Measurements from ENCODE around the gene ATP10B. TPM values are rescaled to one million over a fixed set of nuclear protein-coding genes. Genes with fewer than 3 reads are reported as not detected.
"Not testable (repeated sequence)": the region's sequence is repeated elsewhere in the genome, so short reads cannot be mapped to it uniquely, and the experiment has no call there.

ATP10B gene
- total RNA-seq, 1 donor from 2014 or later: 9.1 TPM

GRCh38 chr5:160835818-160836528, 16.0 kb downstream of the ATP10B start:
- intact Hi-C loops (cut with DNase I): no loop called here
- Histone ChIP-seq H3K4me1 (no peaks in the 10 kb centered on the region), H3K27ac (no peak overlapping the region), H3K4me3 (no peak overlapping the region), H3K9me3 (no peaks in the 10 kb centered on the region), H3K27me3 (no peaks in the 10 kb centered on the region), H3K36me3 (no peaks in the 10 kb centered on the region)
- TF ChIP-seq POLR2AphosphoS5 (IDR thresholded peaks at IDR 0.05; ENCODE audit: insufficient read depth in 1 of 2, low read depth in 1 of 2) (no peak), POLR2A (IDR thresholded peaks at IDR 0.05) (no peak)
- TF ChIP-seq, protein P1, sequence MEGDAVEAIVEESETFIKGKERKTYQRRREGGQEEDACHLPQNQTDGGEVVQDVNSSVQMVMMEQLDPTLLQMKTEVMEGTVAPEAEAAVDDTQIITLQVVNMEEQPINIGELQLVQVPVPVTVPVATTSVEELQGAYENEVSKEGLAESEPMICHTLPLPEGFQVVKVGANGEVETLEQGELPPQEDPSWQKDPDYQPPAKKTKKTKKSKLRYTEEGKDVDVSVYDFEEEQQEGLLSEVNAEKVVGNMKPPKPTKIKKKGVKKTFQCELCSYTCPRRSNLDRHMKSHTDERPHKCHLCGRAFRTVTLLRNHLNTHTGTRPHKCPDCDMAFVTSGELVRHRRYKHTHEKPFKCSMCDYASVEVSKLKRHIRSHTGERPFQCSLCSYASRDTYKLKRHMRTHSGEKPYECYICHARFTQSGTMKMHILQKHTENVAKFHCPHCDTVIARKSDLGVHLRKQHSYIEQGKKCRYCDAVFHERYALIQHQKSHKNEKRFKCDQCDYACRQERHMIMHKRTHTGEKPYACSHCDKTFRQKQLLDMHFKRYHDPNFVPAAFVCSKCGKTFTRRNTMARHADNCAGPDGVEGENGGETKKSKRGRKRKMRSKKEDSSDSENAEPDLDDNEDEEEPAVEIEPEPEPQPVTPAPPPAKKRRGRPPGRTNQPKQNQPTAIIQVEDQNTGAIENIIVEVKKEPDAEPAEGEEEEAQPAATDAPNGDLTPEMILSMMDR (IDR thresholded peaks at IDR 0.05): no peak
- DNase-seq (ENCODE audit: extremely low spot score in 2 of 2): no peak

DNA sequence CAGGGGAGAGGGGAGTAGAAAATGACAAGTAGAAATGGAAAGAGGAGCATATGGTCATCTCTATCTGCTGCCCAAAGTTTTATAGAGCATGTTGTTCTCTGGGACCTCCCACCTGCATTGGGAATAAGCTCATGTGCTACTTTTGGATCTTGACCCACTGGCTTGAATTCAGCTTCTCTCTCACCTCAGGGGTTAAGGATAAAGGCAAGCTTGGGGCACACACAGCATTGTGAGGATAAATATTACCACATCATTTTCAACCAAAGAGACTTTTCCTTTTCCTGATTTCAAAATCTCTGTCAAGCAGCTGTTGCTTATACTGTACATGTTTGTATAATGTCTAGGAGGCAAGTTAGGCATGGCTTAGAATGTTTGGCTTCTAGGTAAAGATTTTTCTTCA, 16.6 kb downstream of the ATP10B start:
- Histone ChIP-seq H3K36me3 (no peaks in the 10 kb centered on the region), H3K27me3 (no peaks in the 10 kb centered on the region), H3K4me3 (no peak overlapping the region), H3K27ac (no peak overlapping the region), H3K4me1 (no peaks in the 10 kb centered on the region), H3K9me3 (no peaks in the 10 kb centered on the region)
- TF ChIP-seq POLR2AphosphoS5 (IDR thresholded peaks at IDR 0.05; ENCODE audit: insufficient read depth in 1 of 2, low read depth in 1 of 2) (no peak), POLR2A (IDR thresholded peaks at IDR 0.05) (no peak)
- TF ChIP-seq, protein P1 (IDR thresholded peaks at IDR 0.05): no peak
- DNase-seq (ENCODE audit: extremely low spot score in 2 of 2): no peak
- intact Hi-C loops (cut with DNase I): no loop called here

- no peak for DNase-seq (ENCODE audit: extremely low spot score in 2 of 2)
- no peak for TF ChIP-seq POLR2AphosphoS5 (IDR thresholded peaks at IDR 0.05; ENCODE audit: insufficient read depth in 1 of 2, low read depth in 1 of 2)
- TF ChIP-seq POLR2A (IDR thresholded peaks at IDR 0.05): no peak
- TF ChIP-seq, protein P1 (IDR thresholded peaks at IDR 0.05): no peak
- intact Hi-C loops (cut with DNase I): no loop called here
- H3K4me3 ChIP-seq: no peak overlapping the region
- H3K27me3 ChIP-seq: no peaks in the 10 kb centered on the region
- no peaks in the 10 kb centered on the region for H3K9me3 ChIP-seq
- H3K4me1 ChIP-seq: no peaks in the 10 kb centered on the region
- H3K36me3 ChIP-seq: no peaks in the 10 kb centered on the region
- H3K27ac ChIP-seq: no peak overlapping the region
Observed at GRCh38 chr5:160833806-160834205, 18.2 kb downstream of the ATP10B start.

- H3K27ac ChIP-seq: no peak overlapping the region
- H3K27me3 ChIP-seq: no peaks in the 10 kb centered on the region
- TF ChIP-seq, protein P1 (IDR thresholded peaks at IDR 0.05): no peak
- no peak for TF ChIP-seq POLR2A (IDR thresholded peaks at IDR 0.05)
- TF ChIP-seq POLR2AphosphoS5 (IDR thresholded peaks at IDR 0.05; ENCODE audit: insufficient read depth in 1 of 2, low read depth in 1 of 2): no peak
- DNase-seq (ENCODE audit: extremely low spot score in 2 of 2): no peak
- intact Hi-C loops (cut with DNase I): no loop called here
- H3K4me1 ChIP-seq: no peaks in the 10 kb centered on the region
- no peaks in the 10 kb centered on the region for H3K36me3 ChIP-seq
- H3K9me3 ChIP-seq: no peaks in the 10 kb centered on the region
- no peak overlapping the region for H3K4me3 ChIP-seq
Observed at GRCh38 chr5:160831801-160832200, 20.2 kb downstream of the ATP10B start.

DNA sequence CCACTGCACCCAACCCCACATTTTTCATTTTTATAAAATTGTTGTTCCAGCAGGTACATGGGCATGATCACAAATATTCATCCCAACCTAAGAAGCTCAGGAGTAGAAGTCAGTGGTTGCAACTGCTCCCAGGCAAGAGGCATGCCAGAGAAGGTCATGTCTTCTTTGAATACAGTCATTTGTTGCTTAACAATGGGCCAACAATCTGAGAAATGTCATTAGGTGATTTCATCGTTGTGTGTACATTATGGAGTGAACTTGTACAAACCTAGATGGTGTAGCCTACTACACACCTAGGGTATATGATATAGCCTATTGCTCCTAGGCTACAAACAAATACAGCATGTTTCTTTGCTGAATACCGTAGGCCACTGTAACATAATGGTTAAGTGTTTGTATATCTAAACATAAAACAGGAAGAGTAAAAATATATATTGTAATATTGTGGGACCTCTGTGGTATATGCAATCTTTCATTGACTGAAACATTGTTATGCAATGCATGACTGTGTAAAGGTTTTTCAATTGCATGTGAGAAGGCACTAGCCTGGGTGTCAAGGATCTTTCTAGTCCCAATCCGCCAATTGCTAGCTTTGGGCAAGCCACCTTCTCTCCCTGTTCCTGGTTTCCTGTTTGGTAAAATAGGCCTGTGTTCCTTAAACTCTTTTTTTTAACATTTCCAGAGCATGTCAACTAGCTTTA, 27.6 kb downstream of the ATP10B start:
- TF ChIP-seq POLR2A (IDR thresholded peaks at IDR 0.05): no peak
- TF ChIP-seq POLR2AphosphoS5 (IDR thresholded peaks at IDR 0.05; ENCODE audit: insufficient read depth in 1 of 2, low read depth in 1 of 2): no peak
- TF ChIP-seq, protein P1 (IDR thresholded peaks at IDR 0.05): no peak
- no peak for DNase-seq (ENCODE audit: extremely low spot score in 2 of 2)
- intact Hi-C loops (cut with DNase I): no loop called here
- Histone ChIP-seq H3K4me1 (no peaks in the 10 kb centered on the region), H3K4me3 (no peak overlapping the region), H3K27me3 (no peaks in the 10 kb centered on the region), H3K9me3 (no peaks in the 10 kb centered on the region), H3K27ac (no peak overlapping the region), H3K36me3 (no peaks in the 10 kb centered on the region)

DNA sequence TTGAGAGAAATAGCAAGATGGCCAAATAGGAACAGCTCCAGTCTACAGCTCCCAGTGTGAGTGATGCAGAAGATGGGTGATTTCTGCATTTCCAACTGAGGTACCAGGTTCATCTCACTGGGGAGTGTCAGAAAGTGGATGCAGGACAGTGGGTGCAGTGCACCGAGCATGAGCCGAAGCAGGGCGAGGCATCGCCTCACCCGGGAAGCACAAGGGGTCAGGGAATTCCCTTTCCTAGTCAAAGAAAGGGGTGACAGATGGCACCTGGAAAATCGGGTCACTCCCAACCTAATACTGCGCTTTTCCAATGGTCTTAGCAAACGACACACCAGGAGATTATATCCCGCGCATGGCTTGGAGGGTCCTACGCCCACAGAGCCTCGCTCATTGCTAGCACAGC, 39.0 kb downstream of the ATP10B start:
- intact Hi-C loops (cut with DNase I); H3K9me3 ChIP-seq; DNase-seq (ENCODE audit: extremely low spot score in 2 of 2); H3K36me3 ChIP-seq; H3K4me1 ChIP-seq; H3K4me3 ChIP-seq; H3K27me3 ChIP-seq; H3K27ac ChIP-seq: not testable (repeated sequence)

Measured in vagina (tissue), 2 donors.